Measurements from ENCODE around the gene ERBB2. TPM values are rescaled to one million over a fixed set of nuclear protein-coding genes. Genes with fewer than 3 reads are reported as not detected.
"Not testable (repeated sequence)": the region's sequence is repeated elsewhere in the genome, so short reads cannot be mapped to it uniquely, and the experiment has no call there.

Gene ERBB2
- total RNA-seq, 6 donors from 2014 or later = 88.6 to 126 (median 112) TPM

- ATAC-seq (ENCODE audit: low FRiP score in 2 of 2) (no peak), DNase-seq (no peak)
- WGBS, 2 donors = 92 to 96% methylated on average over 2 of the region's 2 CpGs
- Histone ChIP-seq H3K4me3 (no peak overlapping the region), H3K27ac (no peak overlapping the region), H3K27me3 (no peaks in the 10 kb centered on the region), H3K4me1 (peaks cover 0 to 5% (median under 1%) of the 10 kb centered on the region in 4 donors), H3K36me3 (no peaks in the 10 kb centered on the region), H3K9me3 (no peaks in the 10 kb centered on the region)
- TF ChIP-seq POLR2A (IDR thresholded peaks at IDR 0.05) (no peak), EP300 (IDR thresholded peaks at IDR 0.05) (no peak), CTCF (IDR thresholded peaks at IDR 0.05) (no peak), POLR2AphosphoS5 (IDR thresholded peaks at IDR 0.05) (no peak)
Measured at GRCh38 chr17:39695089-39695474, 4.8 kb upstream of the ERBB2 start.

- Histone ChIP-seq H3K4me3 (no peak overlapping the region), H3K36me3 (no peaks in the 10 kb centered on the region), H3K27me3 (no peaks in the 10 kb centered on the region), H3K4me1 (peaks cover 2 to 18% (median 10%) of the 10 kb centered on the region in 4 donors), H3K9me3 (no peaks in the 10 kb centered on the region), H3K27ac (no peak overlapping the region)
- WGBS, 2 donors = 94 to 100% methylated on average over 4 to 6 of the region's 6 CpGs
- DNase-seq (no peak), ATAC-seq (ENCODE audit: low FRiP score in 2 of 2) (no peak)
- TF ChIP-seq POLR2AphosphoS5 (IDR thresholded peaks at IDR 0.05) (no peak), EP300 (IDR thresholded peaks at IDR 0.05) (no peak), POLR2A (IDR thresholded peaks at IDR 0.05) (no peak), CTCF (IDR thresholded peaks at IDR 0.05) (no peak)
Measured at GRCh38 chr17:39696731-39697130, 3.1 kb upstream of the ERBB2 start.

GRCh38 chr17:39697961-39698360 is 1.9 kb upstream of the ERBB2 start:
- H3K27ac ChIP-seq = no peak overlapping the region
- H3K36me3 ChIP-seq = no peaks in the 10 kb centered on the region
- no peaks in the 10 kb centered on the region for H3K9me3 ChIP-seq
- DNase-seq = no peak
- H3K4me1 ChIP-seq = peaks cover 7 to 30% (median 16%) of the 10 kb centered on the region in 4 donors
- 90 to 97% methylated on average over 5 of the region's 5 CpGs for WGBS, 2 donors
- H3K4me3 ChIP-seq = no peak overlapping the region
- TF ChIP-seq POLR2AphosphoS5 (IDR thresholded peaks at IDR 0.05) (no peak), EP300 (IDR thresholded peaks at IDR 0.05) (no peak), CTCF (IDR thresholded peaks at IDR 0.05) (no peak), POLR2A (IDR thresholded peaks at IDR 0.05) (no peak)
- no peak for ATAC-seq (ENCODE audit: low FRiP score in 2 of 2)
- no peaks in the 10 kb centered on the region for H3K27me3 ChIP-seq

- not testable (repeated sequence) for H3K27me3 ChIP-seq; H3K36me3 ChIP-seq; ATAC-seq (ENCODE audit: low FRiP score in 2 of 2); DNase-seq; H3K9me3 ChIP-seq
- Histone ChIP-seq H3K27ac (peak overlapping the region; percentile 86 to 91 (median 88)), H3K4me1 (peaks cover 13 to 43% (median 29%) of the 10 kb centered on the region in 4 donors), H3K4me3 (peak overlapping the region; percentile 65 to 94 (median 88))
- WGBS, 2 donors = 48 to 52% methylated on average over 11 of the region's 11 CpGs
Measured at GRCh38 chr17:39699157-39699817, 577 bp upstream of the ERBB2 start.

GRCh38 chr17:39700148-39700987 is 504 bp downstream of the ERBB2 start:
- TF ChIP-seq POLR2AphosphoS5 (IDR thresholded peaks at IDR 0.05) = no peak
- TF ChIP-seq POLR2A (IDR thresholded peaks at IDR 0.05) = no peak
- no peak for TF ChIP-seq EP300 (IDR thresholded peaks at IDR 0.05)
- no peak for TF ChIP-seq CTCF (IDR thresholded peaks at IDR 0.05)
- peak overlapping the region; percentile 65 to 94 (median 88) for H3K4me3 ChIP-seq
- H3K27me3 ChIP-seq = no peaks in the 10 kb centered on the region
- peaks cover 13 to 54% (median 38%) of the 10 kb centered on the region in 4 donors for H3K4me1 ChIP-seq
- peak in 1 of 2 donors; percentile 88 for DNase-seq
- H3K36me3 ChIP-seq = no peaks in the 10 kb centered on the region
- no peaks in the 10 kb centered on the region for H3K9me3 ChIP-seq
- peak overlapping the region; percentile 86 to 91 (median 88) for H3K27ac ChIP-seq
- 2 to 5% methylated on average over 26 to 45 of the region's 57 CpGs for WGBS, 2 donors
- ATAC-seq (ENCODE audit: low FRiP score in 2 of 2) = peak; percentile 35 to 67

All from upper lobe of left lung (tissue), 6 donors.